Activated CD4-positive, alpha-beta T cell treated with anti-CD3 and anti-CD28 coated beads for 24 hours (primary cell): ENCODE data around the gene PNLIP.

ENCODE experiments used
- DNase-seq, 2 donors: peaks; one replicate each; pipeline ENCODE4 v3.0.0-alpha.2; 2020; ENCODE audit warnings: low read depth in 2 of 2

Gene PNLIP

GRCh38 chr10:116545756-116546155 is at the start of gene PNLIP:
PNLIP (plus strand) TSS chr10:116545931; CDS start chr10:116546093, 162 bp downstream.
- no peak for DNase-seq

GRCh38 chr10:116504786-116505185 is 40.9 kb upstream of the PNLIP start:
- no peak for DNase-seq

- no peak for DNase-seq
These were observed 35.2 kb upstream of the PNLIP start for GRCh38 chr10:116510565-116510964.

GRCh38 chr10:116511365-116511764 is 34.4 kb upstream of the PNLIP start:
- DNase-seq: no peak

DNA sequence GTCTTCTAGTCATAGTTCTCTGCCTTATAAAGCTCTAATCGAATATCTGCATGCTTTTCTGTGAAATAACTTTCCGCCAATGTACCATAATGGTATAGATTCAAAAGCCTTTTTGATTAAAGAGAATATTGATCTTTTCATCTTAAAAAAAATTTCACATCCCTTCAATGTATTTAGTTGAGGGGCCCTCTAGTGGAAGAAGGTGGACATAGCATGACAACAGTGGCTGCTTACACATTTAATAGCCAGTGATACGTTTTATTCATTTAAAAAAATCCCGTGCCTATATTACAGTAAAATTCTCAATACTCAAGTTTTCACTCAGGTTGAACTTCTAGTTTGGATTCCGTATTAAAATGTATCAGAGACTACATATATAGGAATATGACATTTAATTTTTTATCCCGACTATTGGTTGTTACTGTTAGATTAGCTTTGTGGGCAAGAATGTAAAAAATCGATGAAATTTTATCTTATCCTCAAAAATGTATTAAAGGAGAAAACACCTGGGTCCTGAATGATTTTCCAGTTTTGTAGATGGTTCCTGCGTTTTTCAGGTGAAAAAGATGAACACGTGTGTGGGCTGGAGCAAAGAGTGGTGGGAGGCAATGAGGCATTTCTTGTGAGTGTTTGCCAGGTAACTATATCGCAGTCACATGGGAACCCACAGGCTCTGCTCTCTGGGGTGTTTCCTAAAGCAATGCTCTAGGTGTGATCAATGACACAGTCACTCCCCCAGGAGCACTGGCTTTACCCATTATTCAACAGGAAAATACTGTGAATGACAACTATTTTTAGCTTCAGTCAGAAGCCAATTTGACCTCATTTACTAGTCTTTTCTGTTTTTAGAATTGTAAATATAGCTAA is 24.1 kb upstream of the PNLIP start:
- peak; percentile 6 for DNase-seq

GRCh38 chr10:116522803-116523381 is 22.8 kb upstream of the PNLIP start:
- no peak for DNase-seq

DNA sequence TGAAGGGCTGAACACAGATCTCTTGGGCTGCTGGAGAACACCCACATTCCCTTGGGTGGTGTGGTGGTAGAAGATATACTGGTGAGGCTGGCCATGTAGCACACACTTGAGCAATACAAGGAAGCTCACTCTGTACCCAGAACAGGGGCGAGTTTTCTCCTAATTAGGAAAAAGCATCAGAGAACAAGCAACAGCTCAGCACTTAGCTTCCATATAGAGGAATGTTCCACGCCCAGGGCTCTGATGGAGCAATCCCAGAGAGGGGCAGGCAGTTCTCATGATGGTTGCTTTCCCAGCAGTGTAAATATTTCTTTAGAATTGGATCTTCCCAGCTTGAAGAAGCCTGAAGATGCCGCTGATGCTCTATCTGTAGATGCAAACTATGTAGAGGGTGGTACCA is 21.0 kb upstream of the PNLIP start:
- no peak for DNase-seq

DNA sequence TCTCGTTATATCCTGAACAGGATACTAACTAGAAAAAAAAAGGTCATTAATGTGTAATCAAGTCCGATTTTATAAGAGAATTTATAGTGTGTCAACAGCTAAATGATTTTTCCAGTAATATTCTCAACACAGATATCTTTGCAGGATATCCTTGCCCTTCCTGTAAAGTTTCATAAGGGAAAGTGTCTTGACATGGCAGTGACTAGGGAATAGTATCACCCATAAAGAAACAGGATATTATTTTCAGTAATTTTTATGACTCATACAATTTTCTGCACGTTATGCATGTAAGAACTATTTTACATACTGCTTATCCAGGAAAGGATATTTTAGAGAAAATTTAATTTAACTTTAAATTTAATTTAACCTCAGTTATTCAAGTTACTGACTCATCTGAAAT is 19.5 kb upstream of the PNLIP start:
- DNase-seq: no peak

- no peak for DNase-seq
These were observed 8.9 kb upstream of the PNLIP start for GRCh38 chr10:116536810-116537209.

DNA sequence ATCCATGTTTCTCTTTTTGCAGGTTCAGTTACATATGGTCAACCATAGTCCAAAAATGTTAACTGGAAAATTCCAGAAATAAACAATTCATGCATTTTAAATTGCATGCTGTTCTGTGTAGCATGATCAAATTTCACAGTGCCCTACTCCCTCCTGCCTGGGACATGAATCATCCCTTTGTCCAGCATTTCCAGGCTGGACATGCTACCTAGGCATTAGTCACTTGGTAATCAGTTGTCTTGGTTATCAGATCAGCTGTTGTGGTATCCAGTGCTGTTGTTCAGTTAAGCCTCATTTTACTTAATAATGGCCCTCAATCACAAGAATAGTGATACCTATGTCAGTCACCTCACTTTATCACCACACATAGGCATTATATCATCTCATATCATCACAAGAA is 7.3 kb upstream of the PNLIP start:
- no peak for DNase-seq

DNA sequence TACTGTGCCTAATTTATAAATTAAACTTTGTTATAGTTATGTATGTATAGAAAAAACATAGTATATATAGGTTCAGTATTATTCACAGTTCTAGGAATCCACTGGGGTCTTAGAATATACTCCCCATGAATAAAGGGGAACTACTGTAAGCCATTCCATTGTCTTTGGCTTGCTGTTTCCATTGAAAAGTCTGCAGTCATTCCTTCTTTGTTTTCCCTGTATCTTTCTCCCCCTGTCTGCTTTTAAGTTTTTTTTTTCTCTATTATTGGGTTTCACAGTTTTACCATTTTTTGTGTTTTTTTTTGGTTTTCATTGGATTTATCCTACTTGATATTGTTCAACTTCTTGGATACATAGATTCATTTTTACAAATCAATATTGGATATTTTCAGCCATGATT is 6.7 kb upstream of the PNLIP start:
- no peak for DNase-seq

DNA sequence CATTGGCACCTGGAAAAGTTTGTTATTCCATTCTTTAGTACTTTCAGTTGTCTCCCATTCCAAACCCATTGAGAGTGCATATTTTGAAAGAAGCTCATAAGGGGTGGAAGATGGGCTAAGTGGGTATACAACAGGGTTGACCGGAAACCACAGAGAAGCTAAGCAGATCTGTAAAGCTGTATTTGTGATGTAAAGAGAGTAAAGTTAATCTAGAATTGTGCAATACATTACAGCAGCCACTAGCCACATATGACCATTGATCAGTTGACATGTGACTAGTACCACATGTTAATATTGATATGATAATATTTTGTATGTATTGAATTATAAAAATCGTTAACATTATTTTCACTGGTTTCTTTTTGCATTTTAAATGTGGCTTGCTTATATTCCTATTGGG is 4.9 kb upstream of the PNLIP start:
- DNase-seq: no peak

DNA sequence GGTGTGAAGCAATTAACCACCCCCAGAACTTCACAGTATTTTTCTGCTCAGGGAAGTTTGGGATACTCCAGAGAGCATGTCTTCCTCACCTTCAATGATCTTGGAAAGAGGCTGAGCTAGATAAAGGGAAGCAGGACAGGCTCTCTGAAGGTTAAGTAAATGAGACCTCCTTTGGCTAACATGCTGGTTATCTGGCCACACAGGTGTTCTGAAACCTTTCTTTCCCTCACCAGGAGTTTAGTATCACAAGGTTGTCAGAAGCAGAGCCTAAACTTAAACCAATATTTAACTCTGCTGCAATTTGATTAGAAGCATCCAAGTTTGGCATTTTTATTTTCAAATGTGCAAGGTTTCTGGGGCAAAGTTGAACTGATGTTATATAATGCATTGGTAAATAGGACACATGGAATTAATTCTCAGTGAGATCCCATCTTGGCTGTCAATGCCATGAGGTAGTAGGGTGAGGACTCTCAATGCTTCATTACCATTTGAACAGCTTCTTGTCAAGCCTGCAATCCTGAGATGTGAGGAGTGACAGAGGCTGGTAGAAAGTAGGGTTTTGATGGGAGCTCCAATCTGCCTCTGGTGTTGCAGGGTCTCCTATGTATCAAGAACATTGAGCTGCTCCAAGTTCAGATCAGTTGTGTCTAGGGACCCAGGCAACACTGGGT is 3.6 kb upstream of the PNLIP start:
- no peak for DNase-seq

DNA sequence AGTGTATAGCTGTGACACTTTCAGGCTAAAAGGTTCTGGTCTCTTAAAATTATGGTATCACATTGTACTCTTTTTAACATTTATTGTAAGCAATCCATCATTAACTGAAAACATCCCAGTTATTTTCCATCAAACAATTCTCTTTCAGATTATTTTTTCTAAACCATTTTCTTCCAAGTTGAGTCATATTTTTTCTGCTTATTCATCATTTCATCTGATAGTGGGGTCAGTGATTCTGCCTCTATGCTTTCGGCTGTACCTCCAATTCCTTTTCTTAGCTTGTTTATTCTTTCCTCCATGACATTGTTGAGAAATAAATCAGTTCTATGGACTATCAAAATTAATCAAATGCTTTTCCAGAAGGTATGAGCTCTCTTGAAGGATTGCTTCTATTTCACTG is 609 bp upstream of the PNLIP start:
- no peak for DNase-seq

DNA sequence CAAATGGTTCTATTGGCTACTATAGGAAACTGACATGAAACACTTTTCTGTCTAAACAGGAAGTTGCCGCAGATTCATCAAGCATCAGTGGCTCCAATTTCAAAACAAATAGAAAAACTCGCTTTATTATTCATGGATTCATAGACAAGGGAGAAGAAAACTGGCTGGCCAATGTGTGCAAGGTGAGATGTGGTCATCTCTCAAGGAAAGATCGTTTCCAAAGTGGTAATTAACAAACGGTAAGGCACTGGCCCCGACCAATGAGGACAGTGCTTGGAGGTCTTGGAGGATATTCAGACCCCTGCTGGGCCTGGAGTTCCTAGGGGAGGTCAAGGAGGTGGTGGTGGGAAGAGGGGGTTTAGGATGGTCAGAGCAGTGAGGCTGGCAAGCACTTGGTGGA is 2.6 kb downstream of the PNLIP start:
- no peak for DNase-seq

- DNase-seq: no peak
These were observed 7.7 kb downstream of the PNLIP start for GRCh38 chr10:116553378-116553980.

GRCh38 chr10:116554628-116555027 is 8.9 kb downstream of the PNLIP start:
- DNase-seq: no peak

- no peak for DNase-seq
These were observed 10.1 kb downstream of the PNLIP start for GRCh38 chr10:116555880-116556279.

DNA sequence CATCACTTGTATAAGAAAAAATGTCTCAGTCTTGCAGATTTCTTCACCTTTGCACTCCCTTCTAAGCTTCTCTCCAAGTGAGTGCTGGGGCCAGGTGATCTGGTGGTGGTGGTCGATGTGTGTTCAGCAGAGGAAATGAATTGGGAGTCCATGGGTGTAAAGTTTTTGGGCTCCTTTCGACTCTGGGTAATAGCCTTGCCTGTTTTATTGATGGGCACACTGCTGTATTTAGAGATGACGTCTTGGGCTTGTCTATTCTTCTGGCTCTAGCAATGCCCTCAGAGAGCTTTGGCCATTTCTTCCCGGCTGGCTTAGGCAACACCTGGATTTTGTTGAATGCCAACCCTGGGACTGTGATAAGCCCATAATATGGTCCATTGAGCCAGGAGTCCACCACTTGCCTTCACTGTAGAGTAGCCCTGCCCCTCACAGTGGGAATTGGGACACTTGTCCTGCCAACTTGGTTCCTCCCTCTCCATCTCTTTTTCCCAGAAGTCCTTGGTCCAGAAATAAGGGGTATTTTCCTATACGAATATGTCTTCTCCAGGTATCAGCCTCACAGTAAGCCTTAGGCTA is 11.7 kb downstream of the PNLIP start:
- no peak for DNase-seq

GRCh38 chr10:116565534-116565933 is 19.8 kb downstream of the PNLIP start:
- DNase-seq: no peak

DNA sequence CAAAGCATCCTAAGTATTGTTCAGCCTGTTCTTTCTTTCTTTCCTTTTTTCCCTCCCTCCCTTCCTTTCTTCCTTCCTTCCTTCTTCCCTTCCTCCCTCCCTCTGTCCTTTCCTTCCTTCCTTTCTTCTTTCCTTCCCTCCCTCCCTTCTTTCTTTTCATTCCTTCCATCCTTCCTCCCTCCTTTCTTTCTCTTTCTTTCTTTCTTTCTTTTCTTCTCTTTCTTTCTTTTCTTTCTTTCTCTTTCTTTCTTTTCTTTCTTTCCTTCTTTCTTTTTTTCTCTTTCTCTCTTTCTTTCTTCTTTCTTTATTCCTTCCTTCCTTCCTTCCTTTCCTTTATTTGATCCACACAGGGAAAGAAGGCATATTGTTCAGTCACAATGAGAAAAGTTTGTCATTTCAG is 21.2 kb downstream of the PNLIP start:
- DNase-seq: no peak

GRCh38 chr10:116567335-116567734 is 21.6 kb downstream of the PNLIP start:
- no peak for DNase-seq
